ENCODE measurements around the gene ULK1. TPM values are rescaled to one million over a fixed set of nuclear protein-coding genes. Genes with fewer than 3 reads are reported as not detected.

ULK1 gene
- total RNA-seq, 1 experiment from 2014 or later: 34.2 TPM

DNA sequence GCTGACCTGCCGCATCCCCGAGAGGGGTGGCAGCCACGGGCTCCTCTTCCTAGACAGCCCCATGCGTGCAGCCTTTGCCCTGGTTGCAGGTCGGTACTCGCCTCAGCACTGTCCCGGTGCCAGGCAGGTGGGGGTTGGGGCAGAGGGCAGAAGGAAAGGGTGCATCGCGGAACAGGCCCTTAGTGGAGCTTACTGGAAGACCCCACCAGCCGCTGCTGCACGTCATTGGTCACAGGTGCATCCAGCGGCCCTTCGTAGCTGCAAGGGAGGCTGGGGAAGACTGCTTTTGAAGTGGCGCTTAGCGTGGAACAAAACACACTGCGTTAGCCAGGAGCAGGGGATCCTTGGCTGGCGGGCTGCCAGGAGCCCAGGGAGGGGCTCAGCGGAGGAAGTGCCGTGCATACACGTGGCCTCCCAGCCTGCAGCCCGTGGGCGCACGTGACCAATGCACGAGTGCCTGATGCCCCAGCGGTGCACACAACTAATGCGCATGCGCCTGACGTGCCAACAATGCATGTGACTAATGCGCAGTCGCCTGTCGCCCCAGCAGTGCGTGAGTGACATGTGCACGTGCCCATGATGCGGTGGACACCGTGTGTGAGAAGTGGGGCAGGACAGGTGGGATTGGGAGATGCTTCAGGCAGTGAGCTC lies 50.3 kb downstream of the ULK1 start (continued):
- TF ChIP-seq YY1 (IDR thresholded peaks at IDR 0.05; ENCODE audit: extremely low read depth, insufficient replicate concordance, low read depth, low read length): no peak
- no peak for TF ChIP-seq POLR2AphosphoS5 (IDR thresholded peaks at IDR 0.05; ENCODE audit: low read depth, low read length)

DNA sequence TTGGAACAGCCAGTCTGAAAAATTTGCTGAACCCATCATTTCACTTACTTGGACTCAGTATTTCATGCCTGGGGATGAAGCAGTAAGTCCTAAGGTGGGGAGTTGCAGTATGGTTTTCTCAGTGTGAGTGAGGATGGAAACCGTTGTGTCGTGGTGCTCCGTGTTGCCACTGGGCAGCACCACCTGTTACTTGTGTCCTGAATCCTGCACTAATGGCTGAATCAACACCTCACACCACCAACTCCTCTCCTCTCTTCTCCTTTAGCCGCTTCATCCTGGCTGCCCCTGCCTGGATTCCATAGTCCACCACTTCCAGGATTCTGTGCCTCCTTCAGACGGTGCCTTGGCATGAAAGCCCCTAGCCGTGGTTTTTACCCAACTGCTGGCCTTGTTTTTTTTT lies 52.3 kb downstream of the ULK1 start:
- no peak for DNase-seq (ENCODE audit: low read depth, low spot score)
- no peaks in the 10 kb centered on the region for H4K20me1 ChIP-seq (ENCODE audit: insufficient read depth)
- CTCF ChIA-PET: no interaction called here
- peaks cover 18% of the 10 kb centered on the region for H3K79me2 ChIP-seq (ENCODE audit: insufficient read depth, low read length)
- no peaks in the 10 kb centered on the region for H3K27me3 ChIP-seq (ENCODE audit: insufficient read depth, low read length)
- H3K9me2 ChIP-seq (ENCODE audit: insufficient read depth): no peaks in the 10 kb centered on the region
- H3K4me3 ChIP-seq (replicated peaks in 1 of 2; ENCODE audit: low read depth in 1 of 2, low read length in 2 of 2): no peak overlapping the region
- TF ChIP-seq SP1 (IDR thresholded peaks at IDR 0.05; ENCODE audit: low read depth): no peak
- RAD21 ChIA-PET (ENCODE audit: low non-redundant PET in 1 of 2, low total read pairs in 2 of 2, uncharacterized antibody in 2 of 2, unreplicated experiment in 2 of 2): no interaction called here
- ATAC-seq: no peak
- peaks cover 11 to 13% of the 10 kb centered on the region in 2 experiments; a peak in 3 of 4 replicates for H3K36me3 ChIP-seq (ENCODE audit: control insufficient read depth in 1 of 2, insufficient read depth in 2 of 2, low read length in 2 of 2)
- POLR2A ChIA-PET: no interaction called here
- H3K9me3 ChIP-seq (ENCODE audit: control insufficient read depth in 1 of 2, insufficient read depth in 1 of 2, low read depth in 1 of 2, low read length in 2 of 2): no peaks in the 10 kb centered on the region
- H2AFZ ChIP-seq (ENCODE audit: low read depth, low read length, poor library complexity, severe bottlenecking): no peak overlapping the region
- intact Hi-C loops (cut with micrococcal nuclease): loop anchor here (5.0 kb wide), 1 partner anchor 84 kb away; no protein-coding TSS in a partner anchor
- no TSS peak for BruUV-seq (replicated peaks)
- H3K4me1 ChIP-seq (ENCODE audit: control insufficient read depth in 1 of 2, insufficient read depth in 2 of 2, low read length in 2 of 2): peaks cover 3 to 16% of the 10 kb centered on the region in 2 experiments; a peak in 3 of 4 replicates
- no peak overlapping the region for H3K4me2 ChIP-seq (ENCODE audit: low read length)
- H3K27ac ChIP-seq (ENCODE audit: low read depth, low read length): no peak overlapping the region
- H3K9ac ChIP-seq (ENCODE audit: low read length): no peak overlapping the region

DNA sequence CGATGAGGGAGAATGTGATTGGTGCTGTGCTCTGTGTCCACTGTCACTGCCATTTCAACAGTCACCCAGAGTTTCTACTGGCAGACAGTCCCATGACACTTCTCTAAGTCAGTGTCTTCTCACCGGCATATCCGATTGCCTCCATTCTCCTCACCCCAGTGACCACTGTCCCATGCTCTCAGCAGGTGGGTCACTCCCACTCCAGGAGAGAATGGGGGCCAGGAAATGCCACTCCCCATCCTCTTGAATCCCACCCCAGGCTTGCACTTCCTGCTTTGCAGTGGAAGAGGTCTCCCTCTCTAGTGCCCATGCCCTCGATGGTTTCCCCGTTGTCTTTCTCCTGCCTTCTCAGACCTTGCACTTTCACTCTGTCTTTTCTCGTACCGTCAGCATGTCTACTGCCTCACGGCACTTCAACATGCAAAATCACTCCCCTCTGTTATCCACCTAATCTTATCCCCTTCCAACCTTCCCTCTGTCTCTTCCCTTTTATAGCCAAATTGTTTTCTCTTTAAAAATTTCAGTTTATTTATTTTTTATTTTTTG lies 53.1 kb downstream of the ULK1 start:
- intact Hi-C loops (cut with micrococcal nuclease): loop anchor here (5.0 kb wide), 1 partner anchor 85 kb away; no protein-coding TSS in a partner anchor
- ChIA-PET RAD21 (ENCODE audit: low non-redundant PET in 1 of 2, low total read pairs in 2 of 2, uncharacterized antibody in 2 of 2, unreplicated experiment in 2 of 2) (no interaction called here), CTCF (no interaction called here), POLR2A (no interaction called here)
- Histone ChIP-seq H3K4me3 (replicated peaks in 1 of 2; ENCODE audit: low read depth in 1 of 2, low read length in 2 of 2) (no peak overlapping the region), H4K20me1 (ENCODE audit: insufficient read depth) (no peaks in the 10 kb centered on the region), H3K4me2 (ENCODE audit: low read length) (no peak overlapping the region), H3K9me2 (ENCODE audit: insufficient read depth) (no peaks in the 10 kb centered on the region), H3K79me2 (ENCODE audit: insufficient read depth, low read length) (peaks cover 26% of the 10 kb centered on the region), H3K27ac (ENCODE audit: low read depth, low read length) (no peak overlapping the region), H3K36me3 (ENCODE audit: control insufficient read depth in 1 of 2, insufficient read depth in 2 of 2, low read length in 2 of 2) (peaks cover 10 to 11% of the 10 kb centered on the region in 2 experiments; a peak in 3 of 4 replicates), H3K9ac (ENCODE audit: low read length) (no peak overlapping the region), H3K9me3 (ENCODE audit: control insufficient read depth in 1 of 2, insufficient read depth in 1 of 2, low read depth in 1 of 2, low read length in 2 of 2) (no peaks in the 10 kb centered on the region), H3K27me3 (ENCODE audit: insufficient read depth, low read length) (no peaks in the 10 kb centered on the region), H3K4me1 (ENCODE audit: control insufficient read depth in 1 of 2, insufficient read depth in 2 of 2, low read length in 2 of 2) (peaks cover 3 to 16% of the 10 kb centered on the region in 2 experiments; a peak in 3 of 4 replicates), H2AFZ (ENCODE audit: low read depth, low read length, poor library complexity, severe bottlenecking) (no peak overlapping the region)
- DNase-seq (ENCODE audit: low read depth, low spot score): no peak
- BruUV-seq (replicated peaks): no TSS peak
- no peak for ATAC-seq
- TF ChIP-seq, protein P1, sequence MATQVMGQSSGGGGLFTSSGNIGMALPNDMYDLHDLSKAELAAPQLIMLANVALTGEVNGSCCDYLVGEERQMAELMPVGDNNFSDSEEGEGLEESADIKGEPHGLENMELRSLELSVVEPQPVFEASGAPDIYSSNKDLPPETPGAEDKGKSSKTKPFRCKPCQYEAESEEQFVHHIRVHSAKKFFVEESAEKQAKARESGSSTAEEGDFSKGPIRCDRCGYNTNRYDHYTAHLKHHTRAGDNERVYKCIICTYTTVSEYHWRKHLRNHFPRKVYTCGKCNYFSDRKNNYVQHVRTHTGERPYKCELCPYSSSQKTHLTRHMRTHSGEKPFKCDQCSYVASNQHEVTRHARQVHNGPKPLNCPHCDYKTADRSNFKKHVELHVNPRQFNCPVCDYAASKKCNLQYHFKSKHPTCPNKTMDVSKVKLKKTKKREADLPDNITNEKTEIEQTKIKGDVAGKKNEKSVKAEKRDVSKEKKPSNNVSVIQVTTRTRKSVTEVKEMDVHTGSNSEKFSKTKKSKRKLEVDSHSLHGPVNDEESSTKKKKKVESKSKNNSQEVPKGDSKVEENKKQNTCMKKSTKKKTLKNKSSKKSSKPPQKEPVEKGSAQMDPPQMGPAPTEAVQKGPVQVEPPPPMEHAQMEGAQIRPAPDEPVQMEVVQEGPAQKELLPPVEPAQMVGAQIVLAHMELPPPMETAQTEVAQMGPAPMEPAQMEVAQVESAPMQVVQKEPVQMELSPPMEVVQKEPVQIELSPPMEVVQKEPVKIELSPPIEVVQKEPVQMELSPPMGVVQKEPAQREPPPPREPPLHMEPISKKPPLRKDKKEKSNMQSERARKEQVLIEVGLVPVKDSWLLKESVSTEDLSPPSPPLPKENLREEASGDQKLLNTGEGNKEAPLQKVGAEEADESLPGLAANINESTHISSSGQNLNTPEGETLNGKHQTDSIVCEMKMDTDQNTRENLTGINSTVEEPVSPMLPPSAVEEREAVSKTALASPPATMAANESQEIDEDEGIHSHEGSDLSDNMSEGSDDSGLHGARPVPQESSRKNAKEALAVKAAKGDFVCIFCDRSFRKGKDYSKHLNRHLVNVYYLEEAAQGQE (IDR thresholded peaks at IDR 0.05; ENCODE audit: low read depth): no peak
- TF ChIP-seq RAD21 (IDR thresholded peaks at IDR 0.05; ENCODE audit: low read depth) (no peak), POLR2AphosphoS5 (IDR thresholded peaks at IDR 0.05; ENCODE audit: low read depth, low read length) (no peak), CBX3 (IDR thresholded peaks at IDR 0.05; ENCODE audit: low read depth) (no peak), CTCF (IDR thresholded peaks at IDR 0.05 in 2 of 3, conservative IDR thresholded peaks at IDR 0.05 in 1 of 3; ENCODE audit: borderline replicate concordance in 1 of 3, insufficient read depth in 1 of 3, low read depth in 2 of 3, low read length in 2 of 3) (no peak), EGR1 (IDR thresholded peaks at IDR 0.05; ENCODE audit: low read depth) (no peak), TCF7L2 (IDR thresholded peaks at IDR 0.05; ENCODE audit: borderline replicate concordance, extremely low read depth, insufficient read depth, insufficient read length) (no peak), EZH2phosphoT487 (IDR thresholded peaks at IDR 0.05; ENCODE audit: borderline replicate concordance) (no peak)
- TF ChIP-seq, protein P2, sequence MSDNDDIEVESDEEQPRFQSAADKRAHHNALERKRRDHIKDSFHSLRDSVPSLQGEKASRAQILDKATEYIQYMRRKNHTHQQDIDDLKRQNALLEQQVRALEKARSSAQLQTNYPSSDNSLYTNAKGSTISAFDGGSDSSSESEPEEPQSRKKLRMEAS (IDR thresholded peaks at IDR 0.05): no peak

All from HCT116 (cell line).